Measurements from ENCODE around the gene MACC1.

- TF ChIP-seq CTCF (IDR thresholded peaks at IDR 0.05; ENCODE audit: low read length) (no peak), EZH2 (IDR thresholded peaks at IDR 0.05; ENCODE audit: borderline replicate concordance, low read length) (no peak)
These were observed 21.1 kb upstream of the MACC1 start for GRCh38 chr7:20238194-20238753.

Measured in OCI-LY1 (cell line).